HG02970 (cell line): Measurements from ENCODE around the gene PBRM1.
"Not testable (repeated sequence)": the region's sequence is repeated elsewhere in the genome, so short reads cannot be mapped to it uniquely, and the experiment has no call there.

Experiments
- ATAC-seq: cut with Tn5 transposase; IDR thresholded peaks from one replicate; pipeline ENCODE4 v1.9.1; 2021; ENCODE audit warnings: mild to moderate bottlenecking, moderate library complexity, moderate number of reproducible peaks; ENCODE audit not compliant: unreplicated experiment, low FRiP score

PBRM1 gene

GRCh38 chr3:52685709-52686691 is at the start of gene PBRM1, which contains the start of gene GNL3:
Gene PBRM1, minus strand, starts transcription at chr3:52685913.
Gene GNL3, plus strand, starts transcription at chr3:52686032. Its CDS starts 61 bp downstream, at chr3:52686093.
- ATAC-seq: peak; percentile 85

- ATAC-seq: no peak
Observed at GRCh38 chr3:52733256-52733891, 47.7 kb upstream of the PBRM1 start.

- no peak for ATAC-seq
Observed at GRCh38 chr3:52731590-52731989, 45.9 kb upstream of the PBRM1 start.

GRCh38 chr3:52730681-52731080 is 45.0 kb upstream of the PBRM1 start:
- ATAC-seq: no peak

GRCh38 chr3:52728753-52729152 is 43.0 kb upstream of the PBRM1 start:
- not testable (repeated sequence) for ATAC-seq

- no peak for ATAC-seq
Observed at GRCh38 chr3:52724511-52724910, 38.8 kb upstream of the PBRM1 start.

- no peak for ATAC-seq
Observed at GRCh38 chr3:52723935-52724334, 38.2 kb upstream of the PBRM1 start.

- no peak for ATAC-seq
Observed at GRCh38 chr3:52722491-52722890, 36.8 kb upstream of the PBRM1 start.

GRCh38 chr3:52721730-52722008 is 36.0 kb upstream of the PBRM1 start:
- ATAC-seq: no peak

GRCh38 chr3:52721002-52721729 is 35.5 kb upstream of the PBRM1 start:
- ATAC-seq: no peak

- ATAC-seq: no peak
Observed at GRCh38 chr3:52719618-52720017, 33.9 kb upstream of the PBRM1 start.

- no peak for ATAC-seq
Observed at GRCh38 chr3:52715714-52716305, 30.1 kb upstream of the PBRM1 start.

- ATAC-seq: no peak
Observed at GRCh38 chr3:52714335-52715302, 28.9 kb upstream of the PBRM1 start.

- ATAC-seq: no peak
Observed at GRCh38 chr3:52712291-52713212, 26.8 kb upstream of the PBRM1 start.

GRCh38 chr3:52710512-52710911 is 24.8 kb upstream of the PBRM1 start:
- ATAC-seq: no peak

GRCh38 chr3:52707585-52707984 is 21.9 kb upstream of the PBRM1 start:
- ATAC-seq: no peak

- peak; percentile 71 for ATAC-seq
Observed at GRCh38 chr3:52705688-52706686, 20.3 kb upstream of the PBRM1 start, which contains the start of the genes GLT8D1 and SPCS1. Gene GLT8D1, minus strand, starts transcription at chr3:52705791. Its CDS starts 5,331 bp downstream, at chr3:52700460. Gene SPCS1, plus strand, starts transcription at chr3:52706106. Its CDS starts 141 bp downstream, at chr3:52706247.
